ENCODE measurements around the gene ZFAND3.

Gene ZFAND3

DNA sequence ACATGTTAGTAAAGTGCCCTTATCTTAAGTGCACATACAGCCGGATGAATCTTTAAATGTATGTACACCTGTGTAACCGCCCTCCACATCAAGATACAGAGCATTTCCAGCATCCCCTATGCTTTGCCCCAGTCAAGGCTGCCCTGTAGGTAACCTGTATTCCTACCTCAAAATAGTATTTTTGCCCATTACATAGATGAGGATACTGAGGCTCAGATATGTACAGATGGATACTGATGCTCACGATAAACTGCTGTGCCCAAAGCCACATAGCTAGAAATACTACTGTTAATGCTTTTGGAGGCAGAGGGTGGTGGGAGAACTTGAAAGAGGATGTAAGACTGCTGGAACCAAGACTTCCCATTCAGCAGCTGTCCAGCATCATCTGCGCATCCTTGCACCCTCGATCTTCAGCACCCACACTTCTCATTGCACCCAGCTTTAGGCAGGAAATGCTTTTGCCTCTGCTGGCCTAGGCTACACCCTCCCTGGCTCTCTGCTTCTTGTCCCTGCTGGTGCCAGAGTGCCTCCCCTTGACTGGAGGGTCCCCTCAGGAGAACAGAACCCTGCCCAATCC lies 27.0 kb upstream of the ZFAND3 start:
- intact Hi-C loops (cut with DNase I) = no loop called here
- no peak for DNase-seq

DNA sequence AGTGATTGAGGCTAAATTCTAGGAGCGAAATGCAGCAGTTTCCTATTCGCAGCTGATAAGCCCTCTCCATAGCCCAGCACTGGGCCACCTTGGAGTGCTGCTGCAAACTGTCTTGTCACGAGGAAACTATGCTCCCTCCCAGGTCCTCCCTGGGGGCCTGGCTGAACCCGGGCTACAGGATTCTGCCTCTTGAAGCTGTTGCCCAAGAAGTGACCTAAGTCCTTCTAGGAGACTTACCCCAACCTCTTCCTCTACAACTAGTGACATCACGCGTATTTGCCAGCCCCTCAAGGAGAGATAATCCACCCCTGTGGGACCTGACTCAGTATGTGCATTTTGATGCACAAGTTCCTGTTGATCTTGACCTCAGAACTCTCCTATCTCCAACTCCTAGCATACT lies 26.5 kb upstream of the ZFAND3 start:
- intact Hi-C loops (cut with DNase I) = no loop called here
- DNase-seq = no peak

DNA sequence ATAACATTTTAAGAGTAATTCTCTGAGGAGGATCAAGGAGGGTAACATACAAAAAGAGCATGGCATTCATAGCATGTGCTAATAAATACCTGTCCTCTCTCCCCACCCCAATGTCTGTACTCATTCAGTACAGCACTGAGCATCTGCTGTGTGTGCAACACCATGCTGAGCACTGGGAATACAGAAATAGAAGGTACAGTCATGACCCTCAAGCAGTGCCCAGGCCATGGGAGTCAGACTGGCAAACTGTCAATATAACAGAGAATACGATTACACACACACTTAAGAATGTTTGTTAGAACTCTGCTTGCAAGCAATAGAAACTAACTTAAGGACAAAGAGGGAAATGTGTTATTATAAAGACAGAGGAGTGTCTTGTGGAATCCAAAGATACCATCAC lies 24.7 kb upstream of the ZFAND3 start:
- no peak for DNase-seq
- intact Hi-C loops (cut with DNase I) = no loop called here

DNA sequence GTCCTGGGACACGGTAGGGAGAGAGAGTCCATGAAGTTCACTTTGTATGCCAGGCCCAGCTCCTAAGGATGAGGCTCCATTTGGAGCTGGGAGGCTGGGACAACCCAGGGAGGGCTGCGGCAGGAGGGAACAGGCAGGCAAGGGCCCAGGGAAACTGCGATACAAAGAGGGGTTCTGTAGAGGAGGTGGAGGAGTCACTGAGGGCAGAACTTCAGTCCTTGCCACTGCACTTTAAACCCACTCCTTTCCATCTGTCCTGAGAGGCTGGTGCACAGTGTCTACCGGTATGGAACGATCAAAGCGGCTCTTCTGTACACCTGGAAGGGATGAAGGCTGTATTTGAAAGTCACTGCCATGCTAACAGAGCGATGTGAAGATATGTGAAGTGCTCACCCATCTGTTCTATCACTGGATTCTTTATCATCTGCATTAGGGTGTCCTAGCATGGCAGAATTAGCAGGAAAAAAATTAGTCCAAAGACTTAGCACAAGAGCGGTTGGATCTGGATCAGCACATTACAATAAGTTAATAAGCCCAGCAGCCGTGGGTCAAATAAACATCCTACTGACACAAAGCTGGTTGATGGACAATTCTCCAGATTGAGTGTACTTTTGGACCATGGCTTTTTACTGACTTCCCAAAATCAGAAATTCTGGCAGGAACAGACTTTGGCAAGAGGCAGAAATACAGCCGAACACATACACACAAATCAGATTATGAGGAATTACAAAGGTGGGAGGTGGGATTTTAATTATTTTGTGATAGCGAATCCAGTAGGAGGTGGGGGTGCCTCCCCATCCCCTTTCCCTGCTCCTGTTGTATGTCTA lies 20.9 kb upstream of the ZFAND3 start:
- intact Hi-C loops (cut with DNase I) = no loop called here
- DNase-seq = no peak

DNA sequence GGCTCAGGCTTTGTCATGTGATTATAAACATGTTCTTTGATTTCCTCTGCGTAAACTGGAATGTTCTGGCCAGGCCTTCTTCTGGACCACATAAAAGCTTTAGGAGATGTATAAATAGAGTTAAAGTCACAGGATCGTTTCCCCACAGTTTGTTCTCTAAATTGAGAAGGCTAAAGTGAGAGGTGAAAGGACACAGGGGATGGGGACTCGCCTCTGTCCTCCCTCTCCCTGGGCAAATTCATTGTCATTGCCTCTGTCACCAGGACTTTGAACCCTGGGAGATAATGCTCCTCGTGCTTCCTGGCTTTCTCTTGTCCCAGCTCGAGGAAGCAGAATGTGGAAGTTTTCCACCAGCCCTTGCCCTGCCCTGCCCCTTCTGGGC lies 20.3 kb upstream of the ZFAND3 start:
- intact Hi-C loops (cut with DNase I) = no loop called here

GRCh38 chr6:37800703-37801604 lies 18.6 kb upstream of the ZFAND3 start:
- peak in 1 of 42 donors; percentile 9 for DNase-seq
- intact Hi-C loops (cut with DNase I) = no loop called here

More for the DNA sequence above, 20.3 kb upstream of the ZFAND3 start:
- DNase-seq = no peak

DNA sequence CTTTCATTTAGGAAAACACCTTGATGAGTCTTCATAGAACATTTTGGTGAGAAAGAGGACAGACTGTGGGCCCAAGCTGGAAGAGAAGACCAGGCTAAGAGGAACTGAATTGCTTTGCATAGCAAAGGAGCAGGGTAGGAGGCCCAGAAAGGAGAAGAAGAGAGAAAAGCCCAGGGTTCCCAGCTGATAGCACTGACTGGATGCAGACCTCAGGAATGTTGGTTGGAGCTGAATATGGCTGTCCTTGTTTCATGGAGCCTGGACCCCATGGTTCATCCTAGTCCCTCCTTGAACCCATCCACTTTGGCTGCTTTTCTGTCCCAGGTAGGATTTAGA lies 18.0 kb upstream of the ZFAND3 start:
- intact Hi-C loops (cut with DNase I) = no loop called here
- DNase-seq = peak in 1 of 42 donors; percentile 0

- intact Hi-C loops (cut with DNase I) = no loop called here
Measured at GRCh38 chr6:37802810-37803209, 16.7 kb upstream of the ZFAND3 start.

GRCh38 chr6:37804586-37804985 lies 14.9 kb upstream of the ZFAND3 start:
- intact Hi-C loops (cut with DNase I) = no loop called here
- peak in 1 of 42 donors; percentile 6 for DNase-seq

More at GRCh38 chr6:37802810-37803209, 16.7 kb upstream of the ZFAND3 start:
- no peak for DNase-seq

- intact Hi-C loops (cut with DNase I) = no loop called here
- DNase-seq = no peak
Measured at GRCh38 chr6:37806213-37806612, 13.3 kb upstream of the ZFAND3 start.

DNA sequence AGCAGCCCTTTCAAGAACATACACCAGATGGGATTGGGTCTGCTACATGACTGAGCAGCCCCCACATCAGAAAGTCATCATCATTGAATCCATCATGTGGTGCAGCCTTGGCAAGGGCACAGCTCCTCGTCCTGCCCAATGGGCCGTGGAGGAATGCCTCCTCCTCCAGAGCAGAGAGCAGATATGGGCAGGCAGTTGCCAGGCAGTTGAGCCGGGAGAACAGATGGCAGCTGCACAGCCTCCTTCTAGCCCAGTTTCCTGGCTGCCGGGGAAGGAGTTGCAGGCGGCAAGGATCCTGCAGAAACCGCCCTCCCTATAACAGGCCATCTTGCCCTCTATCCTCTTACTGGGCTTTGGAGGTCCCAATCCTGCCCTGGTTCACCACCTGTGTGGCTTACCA lies 11.9 kb upstream of the ZFAND3 start:
- intact Hi-C loops (cut with DNase I) = no loop called here
- DNase-seq = peak in 10 of 42 donors; percentile 17 to 53 (median 32)

DNA sequence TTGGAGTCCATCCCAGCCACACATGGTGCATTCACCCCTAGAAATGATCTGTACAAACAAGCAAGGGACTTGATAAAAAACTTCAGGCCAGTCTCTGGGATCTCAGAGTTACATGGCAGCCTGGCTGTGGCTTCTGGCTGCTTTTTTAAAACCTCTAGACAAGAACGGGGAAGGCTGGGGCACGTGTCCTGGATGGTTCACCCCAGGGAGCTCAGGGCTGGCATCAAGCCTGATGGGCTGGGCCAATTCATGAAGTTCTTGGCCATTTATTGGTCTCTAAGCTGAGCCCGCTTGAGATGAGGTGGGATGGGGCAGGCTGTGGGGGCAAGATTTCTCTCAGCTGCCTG lies 10.4 kb upstream of the ZFAND3 start:
- DNase-seq = peak in 9 of 42 donors; percentile 19 to 57 (median 26)

DNA sequence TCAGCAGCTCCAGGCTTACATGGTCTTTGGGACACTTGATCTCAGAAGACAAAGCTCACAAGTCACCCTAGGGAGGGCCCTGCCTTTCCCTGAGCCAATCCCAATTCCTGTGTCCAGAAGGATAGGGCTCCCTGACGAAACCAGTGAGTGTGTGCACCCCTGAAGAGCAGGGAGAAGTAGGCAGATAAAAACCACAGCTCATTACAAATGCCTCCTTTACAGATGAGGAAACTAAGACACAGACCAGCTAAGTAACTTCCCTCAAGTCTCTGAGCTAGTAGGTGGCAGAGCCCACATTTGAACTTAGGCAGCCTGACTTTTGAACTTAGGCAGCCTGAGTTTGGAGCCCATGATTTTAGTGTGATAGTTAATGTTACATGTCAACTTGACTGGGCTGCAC lies 6.7 kb upstream of the ZFAND3 start:
- no peak for DNase-seq
- intact Hi-C loops (cut with DNase I) = no loop called here

More for the DNA sequence above, 10.4 kb upstream of the ZFAND3 start:
- intact Hi-C loops (cut with DNase I) = no loop called here

DNA sequence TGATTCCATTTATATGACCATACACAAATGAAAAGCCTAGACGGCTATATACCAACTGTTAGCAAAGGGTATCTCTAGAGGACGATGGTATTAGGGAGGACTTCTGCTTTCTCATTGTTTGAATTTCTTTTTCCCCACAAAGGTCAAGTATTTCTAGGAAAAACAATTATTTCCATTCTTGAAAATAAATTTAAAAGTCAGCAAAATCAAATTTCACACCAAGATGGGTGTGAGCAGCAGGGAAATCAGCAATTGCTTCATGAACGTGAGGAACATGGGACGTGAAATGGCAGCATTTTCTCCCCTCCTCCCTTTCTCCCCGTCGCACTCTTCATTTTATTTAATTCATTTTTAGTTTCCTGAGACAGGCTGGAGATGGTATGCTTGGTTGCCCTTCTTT lies 5.2 kb upstream of the ZFAND3 start:
- no peak for DNase-seq
- intact Hi-C loops (cut with DNase I) = no loop called here

- no peak for DNase-seq
- intact Hi-C loops (cut with DNase I) = no loop called here
Measured at GRCh38 chr6:37816599-37817375, 2.7 kb upstream of the ZFAND3 start.

- DNase-seq = peak; percentile 93 to 99 (median 96)
- intact Hi-C loops (cut with DNase I) = no loop called here
Measured at GRCh38 chr6:37818536-37819176, 871 bp upstream of the ZFAND3 start.

DNA sequence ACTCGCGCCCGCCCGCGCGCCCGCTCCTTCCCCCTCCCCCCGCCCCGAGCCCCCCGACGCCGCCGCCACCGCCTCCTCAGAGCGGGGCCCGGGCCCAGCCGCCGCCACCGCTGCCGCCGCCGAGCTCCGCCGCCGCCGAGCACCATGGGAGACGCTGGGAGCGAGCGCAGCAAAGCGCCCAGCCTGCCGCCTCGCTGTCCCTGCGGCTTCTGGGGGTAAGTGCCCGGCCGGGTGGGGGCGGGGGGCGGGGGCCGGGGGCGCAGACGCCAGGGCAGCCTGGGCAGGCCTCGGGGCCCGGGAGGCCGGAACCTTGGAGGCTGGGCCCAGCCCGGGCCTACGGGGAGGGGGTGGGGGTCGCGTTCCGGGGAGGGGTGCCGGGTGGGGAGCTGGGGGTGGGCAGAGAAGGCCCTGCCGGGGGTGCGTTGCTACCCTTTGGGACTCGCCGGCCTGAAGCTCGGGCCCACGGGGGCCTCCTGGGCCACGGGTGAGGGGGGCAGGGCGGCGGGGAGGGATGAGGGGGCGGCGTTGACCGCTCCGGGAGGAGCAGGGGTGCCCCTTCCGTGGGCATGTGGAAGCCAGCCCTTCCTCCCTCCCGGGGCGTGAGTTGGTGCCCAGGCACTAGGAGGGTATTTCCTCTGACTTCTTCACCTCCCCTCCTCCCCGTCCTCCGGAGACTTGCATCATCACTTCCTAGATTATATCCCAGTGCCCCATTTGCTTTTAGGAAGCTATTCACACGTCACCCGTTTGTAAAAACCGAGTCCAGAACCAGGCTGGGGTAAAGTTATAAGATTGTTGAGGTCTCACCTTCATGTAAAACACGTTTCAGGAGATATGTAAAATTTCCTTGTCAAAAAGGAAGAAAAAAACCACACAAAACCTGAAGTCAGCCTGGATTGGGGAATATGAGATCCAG lies 533 bp downstream of the ZFAND3 start:
- peak in 40 of 42 donors; percentile 9 to 74 (median 45) for DNase-seq
- intact Hi-C loops (cut with DNase I) = no loop called here

GRCh38 chr6:37820718-37821079 lies 1.2 kb downstream of the ZFAND3 start:
- DNase-seq = no peak
- intact Hi-C loops (cut with DNase I) = no loop called here

All from head of caudate nucleus (tissue), 42 donors.